ENCODE data around the gene MUC3A.

DNA sequence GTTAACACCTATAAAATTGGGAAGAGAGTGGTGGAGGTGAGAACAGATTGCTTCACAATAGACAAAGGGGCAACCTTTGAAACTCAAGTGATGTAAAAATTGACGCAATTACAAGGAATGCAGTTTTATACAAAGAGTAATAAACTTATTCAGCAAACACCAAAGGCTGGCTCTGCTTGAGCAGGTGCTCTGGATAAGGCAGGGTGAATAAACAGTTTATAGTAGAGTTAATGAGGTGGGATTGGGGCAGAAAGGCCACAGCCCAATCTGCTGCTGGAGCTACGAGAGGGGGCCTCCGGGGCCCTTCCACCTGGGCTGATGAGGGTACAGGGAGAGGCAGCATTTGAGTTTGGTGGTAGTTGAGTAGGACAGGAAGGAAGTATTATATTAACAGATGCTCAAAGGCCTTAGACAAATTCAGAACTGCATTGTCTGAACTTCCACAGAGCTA, 26.1 kb downstream of the MUC3A start:
- TF ChIP-seq, protein P1, sequence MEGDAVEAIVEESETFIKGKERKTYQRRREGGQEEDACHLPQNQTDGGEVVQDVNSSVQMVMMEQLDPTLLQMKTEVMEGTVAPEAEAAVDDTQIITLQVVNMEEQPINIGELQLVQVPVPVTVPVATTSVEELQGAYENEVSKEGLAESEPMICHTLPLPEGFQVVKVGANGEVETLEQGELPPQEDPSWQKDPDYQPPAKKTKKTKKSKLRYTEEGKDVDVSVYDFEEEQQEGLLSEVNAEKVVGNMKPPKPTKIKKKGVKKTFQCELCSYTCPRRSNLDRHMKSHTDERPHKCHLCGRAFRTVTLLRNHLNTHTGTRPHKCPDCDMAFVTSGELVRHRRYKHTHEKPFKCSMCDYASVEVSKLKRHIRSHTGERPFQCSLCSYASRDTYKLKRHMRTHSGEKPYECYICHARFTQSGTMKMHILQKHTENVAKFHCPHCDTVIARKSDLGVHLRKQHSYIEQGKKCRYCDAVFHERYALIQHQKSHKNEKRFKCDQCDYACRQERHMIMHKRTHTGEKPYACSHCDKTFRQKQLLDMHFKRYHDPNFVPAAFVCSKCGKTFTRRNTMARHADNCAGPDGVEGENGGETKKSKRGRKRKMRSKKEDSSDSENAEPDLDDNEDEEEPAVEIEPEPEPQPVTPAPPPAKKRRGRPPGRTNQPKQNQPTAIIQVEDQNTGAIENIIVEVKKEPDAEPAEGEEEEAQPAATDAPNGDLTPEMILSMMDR (IDR thresholded peaks at IDR 0.05; ENCODE audit: low read depth, low read length), result no peak
- TF ChIP-seq POLR2A (IDR thresholded peaks at IDR 0.05; ENCODE audit: extremely low read depth, insufficient read length) (no peak), MAX (IDR thresholded peaks at IDR 0.05; ENCODE audit: low read depth, low read length) (no peak)

Data from NB4 (cell line).